H1 (cell line): ENCODE data around the gene PCDHGB5. TPM values are rescaled to one million over a fixed set of nuclear protein-coding genes. Genes with fewer than 3 reads are reported as not detected.

Experiments used
- CTCF ChIA-PET: fragments of 300-600 bp; sonication (Branson Sonifier 250); formaldehyde crosslinking; loops from one replicate; lab custom pipeline; 2021; ENCODE audit not compliant: partially characterized antibody; lab: Charles Lee
- POLR2A ChIA-PET: fragments of 300-600 bp; sonication (Branson Sonifier 250); formaldehyde crosslinking; loops from one replicate; lab custom pipeline; 2021; ENCODE audit warnings: inconsistent platforms; ENCODE audit not compliant: partially characterized antibody; lab: Charles Lee
- DNase-seq, 2 experiments: peaks; one replicate each; pipeline versions ENCODE4 v3.0.0 to v3.0.0-alpha.2; 2010 to 2022; ENCODE audit warnings: low spot score in 2 of 2, low read depth in 1 of 2, mixed read lengths in 1 of 2
- FAIRE-seq: peaks from 2 replicates; lab custom pipeline; 2011; peaks lifted over from hg19 to GRCh38; lab: Jason Lieb, UNC
- H2AFZ ChIP-seq: 2 replicates; pipeline ENCODE4 v1.8.1; 2012; ENCODE audit warnings: low read length, inconsistent platforms
- H2AK5ac ChIP-seq: 2 replicates; pipeline ENCODE4 v1.6.1; 2013; ENCODE audit warnings: low read depth, low read length
- H2BK120ac ChIP-seq: replicated peaks from 2 replicates; pipeline ENCODE3; 2013; ENCODE audit warnings: low read depth, low read length, inconsistent platforms
- H2BK12ac ChIP-seq: 2 replicates; pipeline ENCODE4 v1.6.1; 2013; ENCODE audit warnings: low read depth, low read length
- H2BK15ac ChIP-seq: 2 replicates; pipeline ENCODE4 v1.6.1; 2013; ENCODE audit warnings: low read length
- H2BK20ac ChIP-seq: 2 replicates; pipeline ENCODE4 v1.6.1; 2013; ENCODE audit warnings: low read length
- H2BK5ac ChIP-seq: 2 replicates; pipeline ENCODE4 v1.6.1; 2013; ENCODE audit warnings: low read depth, low read length
- H3K14ac ChIP-seq: 2 replicates; pipeline ENCODE4 v1.6.1; 2013; ENCODE audit warnings: inconsistent platforms; ENCODE audit not compliant: insufficient read length
- H3K18ac ChIP-seq: 2 replicates; pipeline ENCODE4 v1.6.1; 2013; ENCODE audit warnings: low read length; ENCODE audit errors: extremely low read depth
- H3K23ac ChIP-seq: 2 replicates; pipeline ENCODE4 v1.6.1; 2013; ENCODE audit warnings: inconsistent platforms; ENCODE audit not compliant: insufficient read length
- H3K23me2 ChIP-seq: 2 replicates; pipeline ENCODE4 v1.6.1; 2013; ENCODE audit warnings: low read depth, low read length
- H3K27ac ChIP-seq: 2 replicates; pipeline ENCODE4 v1.6.1; 2011; ENCODE audit warnings: low read depth, low read length, inconsistent platforms
- H3K27me3 ChIP-seq, 4 experiments: replicated peaks in 1 of 4; 1 replicate in 1 of 4; 2 replicates in 3 of 4; pipeline versions ENCODE4 v1.6.1 to v1.8.1; 2011 to 2013; ENCODE audit warnings: low read length in 3 of 4, mild to moderate bottlenecking in 3 of 4, inconsistent platforms in 2 of 4, mixed read lengths in 2 of 4, moderate library complexity in 1 of 4; ENCODE audit not compliant: control insufficient read depth in 3 of 4, insufficient read depth in 3 of 4; ENCODE audit errors: extremely low read depth in 1 of 4
- H3K36me3 ChIP-seq, 4 experiments: 2 replicates each; pipeline versions ENCODE4 v1.6.1 to v1.8.1; 2011 to 2013; ENCODE audit warnings: mild to moderate bottlenecking in 4 of 4, low read length in 3 of 4, moderate library complexity in 2 of 4, control low read depth in 1 of 4, inconsistent platforms in 1 of 4; ENCODE audit not compliant: insufficient read depth in 4 of 4, control insufficient read depth in 2 of 4
- H3K4ac ChIP-seq: replicated peaks from 2 replicates; pipeline ENCODE3; 2013; ENCODE audit warnings: low read length, low read depth, mixed read lengths, inconsistent platforms; ENCODE audit not compliant: insufficient read length
- H3K4me1 ChIP-seq, 4 experiments: replicated peaks in 1 of 4; 1 replicate in 1 of 4; 2 replicates in 3 of 4; pipeline versions ENCODE4 v1.6.1 to v1.8.1; 2011 to 2013; ENCODE audit warnings: low read length in 3 of 4, inconsistent platforms in 2 of 4, mixed read lengths in 1 of 4; ENCODE audit not compliant: insufficient read depth in 4 of 4, control insufficient read depth in 3 of 4
- H3K4me2 ChIP-seq, 2 experiments: 2 replicates each; pipeline versions ENCODE4 v1.6.1 to v1.8.1; 2011 to 2013; ENCODE audit warnings: low read depth in 2 of 2, low read length in 2 of 2, control low read depth in 1 of 2, inconsistent platforms in 1 of 2, mild to moderate bottlenecking in 1 of 2; ENCODE audit not compliant: insufficient read depth in 1 of 2
- H3K4me3 ChIP-seq, 4 experiments: fragments of 200-600, 300-600 bp in 1 of 4; sonication (generic), shearing (Covaris generic), sonication (Bioruptor Twin) in 1 of 4; 2 replicates each; pipeline versions ENCODE4 v1.5.1 to v1.8.1; 2011 to 2016; ENCODE audit warnings: low read length in 4 of 4, low read depth in 3 of 4, control low read depth in 2 of 4, inconsistent platforms in 2 of 4, mild to moderate bottlenecking in 2 of 4, mixed read lengths in 1 of 4, moderate library complexity in 1 of 4; ENCODE audit not compliant: insufficient read depth in 2 of 4; ENCODE audit errors: extremely low read depth in 1 of 4
- H3K56ac ChIP-seq: replicated peaks from 2 replicates; pipeline ENCODE3; 2013; ENCODE audit warnings: low read depth, mild to moderate bottlenecking, mixed read lengths, low read length, inconsistent platforms; ENCODE audit not compliant: insufficient read length
- H3K79me1 ChIP-seq: 2 replicates; pipeline ENCODE4 v1.6.1; 2013; ENCODE audit warnings: low read depth, low read length, control low read depth
- H3K79me2 ChIP-seq, 2 experiments: 2 replicates each; pipeline versions ENCODE4 v1.6.1 to v1.8.1; 2012 to 2013; ENCODE audit warnings: low read length in 2 of 2, mild to moderate bottlenecking in 2 of 2, inconsistent platforms in 1 of 2; ENCODE audit not compliant: insufficient read depth in 2 of 2, control insufficient read depth in 1 of 2
- H3K9ac ChIP-seq, 4 experiments: replicated peaks in 1 of 4; 1 replicate in 1 of 4; 2 replicates in 3 of 4; pipeline versions ENCODE4 v1.6.1 to v1.8.1; 2011 to 2013; ENCODE audit warnings: low read depth in 3 of 4, low read length in 3 of 4, control low read depth in 2 of 4, mild to moderate bottlenecking in 2 of 4, moderate library complexity in 2 of 4, inconsistent platforms in 1 of 4; ENCODE audit errors: extremely low read depth in 1 of 4
- H3K9me3 ChIP-seq, 2 experiments: 2 replicates each; pipeline versions ENCODE4 v1.6.1 to v1.8.1; 2012 to 2013; ENCODE audit warnings: mild to moderate bottlenecking in 2 of 2, moderate library complexity in 2 of 2, control low read depth in 1 of 2, inconsistent platforms in 1 of 2, low read depth in 1 of 2, low read length in 1 of 2, mixed read lengths in 1 of 2; ENCODE audit not compliant: insufficient read depth in 2 of 2
- H4K20me1 ChIP-seq, 2 experiments: replicated peaks in 1 of 2; 2 replicates each; pipeline versions ENCODE3 to v1.8.1; 2011 to 2013; ENCODE audit warnings: inconsistent platforms in 2 of 2, low read length in 2 of 2, mild to moderate bottlenecking in 1 of 2; ENCODE audit not compliant: insufficient read depth in 2 of 2, control insufficient read depth in 1 of 2
- H4K5ac ChIP-seq: 2 replicates; pipeline ENCODE4 v1.6.1; 2013; ENCODE audit warnings: low read length, low read depth, mixed read lengths, inconsistent platforms; ENCODE audit not compliant: insufficient read length
- H4K8ac ChIP-seq: 2 replicates; pipeline ENCODE4 v1.8.0; 2013; ENCODE audit warnings: mild to moderate bottlenecking, moderate library complexity, low read length, inconsistent platforms; ENCODE audit not compliant: insufficient read depth; ENCODE audit errors: extremely low read depth
- H4K91ac ChIP-seq: replicated peaks from 2 replicates; pipeline ENCODE3; 2013; ENCODE audit warnings: low read length, mixed read lengths, inconsistent platforms; ENCODE audit not compliant: insufficient read length
- BRCA1 ChIP-seq: IDR thresholded peaks from 2 replicates; pipeline ENCODE4 v1.6.1; 2012; ENCODE audit warnings: low read depth, low read length, improper control_type of control experiment
- CTCF ChIP-seq, 3 experiments: IDR thresholded peaks; 1 replicate in 2 of 3; 2 replicates in 1 of 3; pipeline versions ENCODE4 v1.5.1 to v1.6.1; 2011; ENCODE audit warnings: low read length in 3 of 3, mild to moderate bottlenecking in 3 of 3, inconsistent platforms in 2 of 3, low read depth in 1 of 3, moderate library complexity in 1 of 3; ENCODE audit not compliant: insufficient read depth in 1 of 3; ENCODE audit errors: control extremely low read depth in 1 of 3
- RAD21 ChIP-seq, 2 experiments: IDR thresholded peaks in 1 of 2; conservative IDR thresholded peaks in 1 of 2; 2 replicates each; pipeline ENCODE4 v1.6.1; 2011; ENCODE audit warnings: low read depth in 2 of 2, low read length in 2 of 2, improper control_type of control experiment in 1 of 2, inconsistent platforms in 1 of 2, mild to moderate bottlenecking in 1 of 2, moderate library complexity in 1 of 2
- whole genome bisulfite sequencing, 2 experiments: shearing (Covaris generic) in 1 of 2; methylation state at CpG; one replicate each; pipeline versions ENCODE4 v1.1.6 to v1.1.7; 2013 to 2015; ENCODE audit warnings: low lambda C conversion rate in 2 of 2, mixed read lengths in 2 of 2, inconsistent platforms in 1 of 2, low coverage in 1 of 2, missing lambda C conversion rate in 1 of 2; ENCODE audit not compliant: insufficient replicate concordance in 2 of 2, insufficient coverage in 1 of 2, insufficient read length in 1 of 2; ENCODE audit errors: extremely low coverage in 1 of 2, missing lambda C conversion rate in 1 of 2; 5-methylcytosine and 5-hydroxymethylcytosine counted together
- polyA plus RNA-seq, 7 experiments: library from polyadenylated mRNA; depleted of rRNA in 3 of 7; stranded (reverse) in 5 of 7; unstranded in 2 of 7; fragments of >200 nt in 5 of 7; fragments of 200-250 nt in 2 of 7; gene quantifications; 1 replicate in 5 of 7; 2 replicates in 1 of 7; 4 replicates in 1 of 7; pipeline versions ENCODE4 v1.2.1 to v1.2.3, GENCODE V29; 2011 to 2013; ENCODE audit warnings: missing spikeins in 2 of 7, mixed read lengths in 2 of 7
- total RNA-seq: library from RNA; stranded (reverse); fragmentation: NEBNext Ultra II Directional; extraction: Animal tissue kit (Norgen Biotek cat#: 25700); gene quantifications from 2 replicates; pipeline ENCODE4 v1.2.1, GENCODE V29; 2021

PCDHGB5 gene
- total and polyA plus RNA-seq, 2 of the 8 experiments (the other 6 are each of a cell fraction or from before 2014, with no cell fraction given): 1.1 to 2.6 TPM

- H3K4ac ChIP-seq: no peak within 1 kb of the TSS
- H2BK15ac ChIP-seq: no peak within 1 kb of the TSS
- no peak within 1 kb of the TSS for H3K4me2 ChIP-seq
- H3K4me1 ChIP-seq: no peaks in the 10 kb centered on the region
- H2BK120ac ChIP-seq: no peak within 1 kb of the TSS
- no peaks in the 10 kb centered on the region for H3K79me2 ChIP-seq
- TF ChIP-seq RAD21 (IDR thresholded peaks at IDR 0.05 in 1 of 2, conservative IDR thresholded peaks at IDR 0.05 in 1 of 2; ENCODE audit: low read depth in 2 of 2, low read length in 2 of 2) (peak; percentile 33 to 46), CTCF (IDR thresholded peaks at IDR 0.05; ENCODE audit: control extremely low read depth in 1 of 3, insufficient read depth in 1 of 3, low read depth in 1 of 3, low read length in 3 of 3) (peak in 2 of 3 experiments; percentile 21 to 35; a peak in 3 of 4 replicates), BRCA1 (no peak)
- H2BK12ac ChIP-seq: no peak within 1 kb of the TSS
- H3K79me1 ChIP-seq: no peaks in the 10 kb centered on the region
- H3K23me2 ChIP-seq: no peaks in the 10 kb centered on the region
- no peak for DNase-seq
- no peaks in the 10 kb centered on the region for H4K20me1 ChIP-seq
- H4K5ac ChIP-seq: no peak within 1 kb of the TSS
- no peak within 1 kb of the TSS for H3K18ac ChIP-seq
- no peak within 1 kb of the TSS for H2BK5ac ChIP-seq
- H3K23ac ChIP-seq: no peak within 1 kb of the TSS
- POLR2A ChIA-PET: no interaction called here
- no peak for FAIRE-seq
- no peak within 1 kb of the TSS for H3K56ac ChIP-seq
- H4K91ac ChIP-seq: no peak within 1 kb of the TSS
- no peak within 1 kb of the TSS for H3K14ac ChIP-seq
- H4K8ac ChIP-seq: no peak within 1 kb of the TSS
- 94% methylated on average over 26 of the region's 27 CpGs; no CpG with 5 or more reads in 1 of the 2 experiments for WGBS, 2 experiments
- H2AFZ ChIP-seq: no peak within 1 kb of the TSS
- peaks cover 26 to 43% of the 10 kb centered on the region in 2 experiments for H3K9me3 ChIP-seq
- peaks cover 0 to 12% (median 0%) of the 10 kb centered on the region in 4 experiments; a peak in 1 of 8 replicates for H3K36me3 ChIP-seq
- H3K27me3 ChIP-seq: no peaks in the 10 kb centered on the region
- H3K9ac ChIP-seq: no peak within 1 kb of the TSS
- H3K27ac ChIP-seq: no peak within 1 kb of the TSS
- H2BK20ac ChIP-seq: no peak within 1 kb of the TSS
- no peak within 1 kb of the TSS for H3K4me3 ChIP-seq
- CTCF ChIA-PET: interaction anchor here (0.6 to 23.3 kb wide), 17 partner anchors 10 to 247 kb away, joined by 3 to 1236 read pairs (median 4); partner anchors contain the start of genes PCDHGA10, PCDHGA11, PCDHGA8 and PCDHGB1
- no peak within 1 kb of the TSS for H2AK5ac ChIP-seq
Observed at GRCh38 chr5:141402553-141403243, 5.0 kb downstream of the PCDHGB5 start, which contains the start of gene PCDHGA9. Gene PCDHGA9, plus strand, starts transcription at chr5:141402778. Its CDS starts 175 bp downstream, at chr5:141402953.
